ENCODE measurements around the gene PCDHB2. TPM values are rescaled to one million over a fixed set of nuclear protein-coding genes. Genes with fewer than 3 reads are reported as not detected.
"Not testable (repeated sequence)": the region's sequence is repeated elsewhere in the genome, so short reads cannot be mapped to it uniquely, and the experiment has no call there.

Gene PCDHB2
- total RNA-seq, 1 donor from 2014 or later: 0.12 TPM

- DNase-seq (ENCODE audit: extremely low read depth, low read depth, low spot score): no peak
Observed at GRCh38 chr5:141135030-141135717, 40.8 kb downstream of the PCDHB2 start, which contains the start of gene PCDHB5. PCDHB5 (plus strand) TSS chr5:141135206; CDS start chr5:141135435, 229 bp downstream.

GRCh38 chr5:141135718-141136266 is 41.4 kb downstream of the PCDHB2 start:
- no peak for DNase-seq (ENCODE audit: extremely low read depth, low read depth, low spot score)

GRCh38 chr5:141137346-141137745 is 42.9 kb downstream of the PCDHB2 start:
- DNase-seq (ENCODE audit: extremely low read depth, low read depth, low spot score): not testable (repeated sequence)

Other genes with a start within 250 kb of the PCDHB2 start
- gene PCDHA9, start 246.2 kb upstream of the PCDHB2 start, total RNA-seq: 0.06 and 0.19 TPM in 2 replicates
- under 0.01 and 0.47 TPM in 2 replicates for gene PCDHA10, start 238.7 kb upstream of the PCDHB2 start, total RNA-seq
- 0.23 TPM in 1 of 2 replicates, not detected in the other for gene PCDHA11, start 225.7 kb upstream of the PCDHB2 start, total RNA-seq
- gene PCDHA12, start 219.3 kb upstream of the PCDHB2 start, total RNA-seq: not detected in 2 replicates
- gene PCDHA13, start 212.5 kb upstream of the PCDHB2 start, total RNA-seq: 0.10 and 0.12 TPM in 2 replicates
- gene PCDHAC1, start 168.3 kb upstream of the PCDHB2 start, total RNA-seq: 0.06 TPM in 1 of 2 replicates, not detected in the other
- gene PCDHAC2, start 128.1 kb upstream of the PCDHB2 start, total RNA-seq: not detected in 2 replicates
- not detected in 2 replicates for gene PCDHB1, start 43.2 kb upstream of the PCDHB2 start, total RNA-seq
- 0.23 and 0.58 TPM in 2 replicates for gene PCDHB3, start 5.9 kb downstream of the PCDHB2 start, total RNA-seq
- 0.10 and 0.53 TPM in 2 replicates for gene PCDHB4, start 27.2 kb downstream of the PCDHB2 start, total RNA-seq
- 2.5 and 4.1 TPM in 2 replicates for gene PCDHB5, start 40.6 kb downstream of the PCDHB2 start, total RNA-seq
- 0.05 and 0.06 TPM in 2 replicates for gene PCDHB6, start 55.4 kb downstream of the PCDHB2 start, total RNA-seq
- gene PCDHB7, start 78.0 kb downstream of the PCDHB2 start, total RNA-seq: 1.6 and 2.4 TPM in 2 replicates
- 0.34 and 0.88 TPM in 2 replicates for gene PCDHB8, start 83.2 kb downstream of the PCDHB2 start, total RNA-seq
- 0.05 and 1.1 TPM in 2 replicates for gene PCDHB16, start 87.8 kb downstream of the PCDHB2 start, total RNA-seq
- gene PCDHB9, start 92.5 kb downstream of the PCDHB2 start, total RNA-seq: 0.15 and 0.41 TPM in 2 replicates
- 1.1 and 1.3 TPM in 2 replicates for gene PCDHB10, start 97.7 kb downstream of the PCDHB2 start, total RNA-seq
- gene PCDHB11, start 105.0 kb downstream of the PCDHB2 start, total RNA-seq: 0.58 and 1.5 TPM in 2 replicates
- 0.19 and 0.58 TPM in 2 replicates for gene PCDHB12, start 114.1 kb downstream of the PCDHB2 start, total RNA-seq
- 1.8 and 3.0 TPM in 2 replicates for gene PCDHB13, start 119.3 kb downstream of the PCDHB2 start, total RNA-seq
- gene PCDHB14, start 128.7 kb downstream of the PCDHB2 start, total RNA-seq: 1.6 and 6.7 TPM in 2 replicates
- gene PCDHB15, start 150.8 kb downstream of the PCDHB2 start, total RNA-seq: 0.97 and 1.7 TPM in 2 replicates
- gene SLC25A2, start 209.4 kb downstream of the PCDHB2 start, total RNA-seq: 0.76 TPM in 1 of 2 replicates, not detected in the other
- gene TAF7, start 226.2 kb downstream of the PCDHB2 start, total RNA-seq: 51.0 and 52.6 TPM in 2 replicates
- 0.39 and 1.2 TPM in 2 replicates for gene PCDHGA1, start 235.9 kb downstream of the PCDHB2 start, total RNA-seq
- 2.6 and 4.1 TPM in 2 replicates for gene PCDHGA2, start 244.1 kb downstream of the PCDHB2 start, total RNA-seq
- gene PCDHGA3, start 249.2 kb downstream of the PCDHB2 start, total RNA-seq: 1.6 and 4.0 TPM in 2 replicates